ENCODE measurements around the gene PRMT1.

GRCh38 chr19:49636233-49636932 lies 40.7 kb upstream of the PRMT1 start:
- TF ChIP-seq CTCF (IDR thresholded peaks at IDR 0.05) (no peak), POLR2A (IDR thresholded peaks at IDR 0.05) (no peak), POLR2AphosphoS5 (IDR thresholded peaks at IDR 0.05) (no peak)
